Measurements from ENCODE around the gene CTSE.

DNA sequence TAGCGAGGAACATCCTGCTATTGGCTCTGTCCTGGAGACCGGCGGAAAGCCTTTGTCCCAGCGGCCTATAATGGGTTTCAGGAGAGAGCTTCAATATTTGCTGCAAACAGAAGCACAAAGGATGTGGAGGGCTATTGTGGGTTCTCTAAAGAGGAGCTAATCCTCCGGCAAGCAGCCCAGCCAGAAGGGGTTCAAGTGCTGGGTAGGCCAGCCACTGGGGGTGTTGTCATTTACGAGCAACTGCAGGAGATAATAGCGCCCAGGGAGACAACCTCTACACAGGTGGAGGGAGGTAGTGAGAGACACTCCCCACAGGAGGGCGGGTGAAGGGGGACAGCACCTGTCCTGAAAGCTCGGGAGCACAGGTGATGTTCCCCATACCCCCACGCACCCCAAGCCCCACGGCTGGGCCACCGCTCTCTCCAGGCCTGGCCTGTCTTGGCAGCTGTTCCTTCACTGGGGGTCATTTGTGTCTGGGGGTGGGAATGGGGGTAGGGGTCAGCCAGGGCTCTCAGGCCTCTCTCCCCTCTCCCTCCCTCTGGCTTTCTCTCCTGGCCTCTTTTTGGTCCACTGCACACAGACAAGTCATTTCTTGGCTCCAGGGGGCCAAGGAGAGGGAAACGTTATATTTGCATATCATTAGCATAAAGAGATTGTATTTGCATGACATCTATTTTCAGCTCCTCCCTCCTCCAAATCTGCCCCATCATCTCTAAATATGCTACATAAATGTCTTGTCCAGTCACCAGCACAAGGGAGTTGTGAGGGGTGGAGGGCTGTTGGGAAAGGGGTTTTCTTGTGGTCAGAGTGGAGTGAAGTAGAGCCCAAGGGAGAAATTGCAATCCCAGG, 58.4 kb downstream of the CTSE start:
- TF ChIP-seq, protein P1, sequence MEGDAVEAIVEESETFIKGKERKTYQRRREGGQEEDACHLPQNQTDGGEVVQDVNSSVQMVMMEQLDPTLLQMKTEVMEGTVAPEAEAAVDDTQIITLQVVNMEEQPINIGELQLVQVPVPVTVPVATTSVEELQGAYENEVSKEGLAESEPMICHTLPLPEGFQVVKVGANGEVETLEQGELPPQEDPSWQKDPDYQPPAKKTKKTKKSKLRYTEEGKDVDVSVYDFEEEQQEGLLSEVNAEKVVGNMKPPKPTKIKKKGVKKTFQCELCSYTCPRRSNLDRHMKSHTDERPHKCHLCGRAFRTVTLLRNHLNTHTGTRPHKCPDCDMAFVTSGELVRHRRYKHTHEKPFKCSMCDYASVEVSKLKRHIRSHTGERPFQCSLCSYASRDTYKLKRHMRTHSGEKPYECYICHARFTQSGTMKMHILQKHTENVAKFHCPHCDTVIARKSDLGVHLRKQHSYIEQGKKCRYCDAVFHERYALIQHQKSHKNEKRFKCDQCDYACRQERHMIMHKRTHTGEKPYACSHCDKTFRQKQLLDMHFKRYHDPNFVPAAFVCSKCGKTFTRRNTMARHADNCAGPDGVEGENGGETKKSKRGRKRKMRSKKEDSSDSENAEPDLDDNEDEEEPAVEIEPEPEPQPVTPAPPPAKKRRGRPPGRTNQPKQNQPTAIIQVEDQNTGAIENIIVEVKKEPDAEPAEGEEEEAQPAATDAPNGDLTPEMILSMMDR (conservative IDR thresholded peaks at IDR 0.05; ENCODE audit: low read depth, low read length), result no peak
- no peak for TF ChIP-seq POLR2A (IDR thresholded peaks at IDR 0.05; ENCODE audit: low read depth, low read length)
- TF ChIP-seq RFX5 (IDR thresholded peaks at IDR 0.05; ENCODE audit: low read depth, low read length), result no peak
